Measurements from ENCODE around the gene PSMD4. TPM values are rescaled to one million over a fixed set of nuclear protein-coding genes. Genes with fewer than 3 reads are reported as not detected.
A peak's percentile ranks its signal among the peaks of the same experiment; 100 is the strongest.

The PSMD4 gene
- total and polyA plus RNA-seq, 4 donors = 96.9 to 212 (median 178) TPM

DNA sequence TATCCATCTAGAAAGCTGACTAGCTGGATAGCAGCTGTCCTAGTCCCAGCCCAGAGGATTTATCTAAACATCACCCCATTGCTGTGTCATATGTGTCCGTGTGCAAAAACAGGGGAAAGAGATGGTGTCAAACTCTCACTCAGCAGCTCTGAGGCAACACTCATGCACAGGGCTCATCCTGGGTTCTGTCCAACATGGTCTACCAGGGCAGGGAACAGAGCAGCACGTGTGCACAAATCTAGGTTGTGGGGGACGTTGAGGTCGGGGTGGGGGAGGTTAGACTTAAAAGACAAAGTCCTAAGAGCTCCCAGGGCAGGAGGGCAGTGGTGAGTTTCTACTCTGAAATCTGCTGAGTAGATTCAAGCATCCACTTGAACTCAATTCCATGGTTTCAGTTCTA lies 56.5 kb downstream of the PSMD4 start:
- Histone ChIP-seq H3K27ac (ENCODE audit: low read depth in 1 of 2, low read length in 1 of 2) (peak overlapping the region; percentile 24 to 85), H3K36me3 (ENCODE audit: control insufficient read depth in 4 of 4, insufficient read depth in 4 of 4, low read length in 4 of 4) (peaks cover 21 to 72% (median 57%) of the 10 kb centered on the region in 4 donors)

DNA sequence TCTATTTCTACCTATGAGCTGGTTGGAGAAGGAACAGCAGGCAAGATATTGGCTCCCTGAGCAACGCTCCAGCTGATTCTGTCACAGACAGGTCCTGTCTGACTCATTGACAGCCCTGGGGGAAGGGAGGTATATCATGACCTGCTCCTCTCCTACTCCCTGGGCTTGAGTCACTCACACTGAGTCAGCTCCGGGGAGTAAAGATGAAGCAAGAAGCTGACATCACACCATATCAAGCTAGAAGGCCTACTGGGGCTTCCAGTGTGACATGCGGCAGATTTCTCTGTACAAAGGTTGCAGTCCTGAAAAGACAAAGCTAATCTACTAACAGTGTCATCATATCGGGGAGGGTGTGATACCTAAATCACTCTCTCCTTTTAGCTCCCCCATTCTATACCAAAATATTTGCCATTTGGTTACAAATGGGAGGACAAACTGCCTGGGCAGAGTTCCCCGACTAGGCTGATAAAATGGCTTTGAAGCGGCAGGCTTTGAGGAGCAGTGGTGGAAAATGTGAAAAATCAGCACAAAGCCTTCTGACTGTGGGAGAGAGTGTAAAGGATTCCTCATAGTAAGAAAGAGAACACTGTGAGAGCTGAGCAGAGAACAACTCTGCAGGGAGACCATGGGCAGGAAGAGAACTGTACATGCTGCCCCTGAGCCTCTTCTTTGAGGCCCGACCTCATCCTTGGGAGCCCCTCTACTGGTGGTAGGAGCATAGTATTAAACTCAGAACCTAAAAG lies 57.2 kb downstream of the PSMD4 start:
- H3K4me1 ChIP-seq (ENCODE audit: control insufficient read depth in 5 of 5, insufficient read depth in 5 of 5, low read length in 5 of 5) = peaks cover 0 to 33% (median 13%) of the 10 kb centered on the region in 5 donors
- ATAC-seq (ENCODE audit: insufficient read depth, low FRiP score) = peak; percentile 91
- WGBS, 2 donors = 63 to 78% methylated on average over 7 of the region's 7 CpGs

More for the DNA sequence above, 56.5 kb downstream of the PSMD4 start:
- Histone ChIP-seq H3K4me3 (no peak overlapping the region), H3K4me1 (ENCODE audit: control insufficient read depth in 5 of 5, insufficient read depth in 5 of 5, low read length in 5 of 5) (peaks cover 0 to 33% (median 13%) of the 10 kb centered on the region in 5 donors), H3K9ac (ENCODE audit: insufficient read depth in 1 of 2, low read length in 2 of 2) (no peak overlapping the region), H3K27me3 (ENCODE audit: control insufficient read depth in 3 of 3, insufficient read depth in 3 of 3, low read length in 2 of 3) (no peaks in the 10 kb centered on the region), H3K9me3 (ENCODE audit: control insufficient read depth in 4 of 4, insufficient read depth in 3 of 4, low read length in 3 of 4) (no peaks in the 10 kb centered on the region)
- TF ChIP-seq, protein P1, sequence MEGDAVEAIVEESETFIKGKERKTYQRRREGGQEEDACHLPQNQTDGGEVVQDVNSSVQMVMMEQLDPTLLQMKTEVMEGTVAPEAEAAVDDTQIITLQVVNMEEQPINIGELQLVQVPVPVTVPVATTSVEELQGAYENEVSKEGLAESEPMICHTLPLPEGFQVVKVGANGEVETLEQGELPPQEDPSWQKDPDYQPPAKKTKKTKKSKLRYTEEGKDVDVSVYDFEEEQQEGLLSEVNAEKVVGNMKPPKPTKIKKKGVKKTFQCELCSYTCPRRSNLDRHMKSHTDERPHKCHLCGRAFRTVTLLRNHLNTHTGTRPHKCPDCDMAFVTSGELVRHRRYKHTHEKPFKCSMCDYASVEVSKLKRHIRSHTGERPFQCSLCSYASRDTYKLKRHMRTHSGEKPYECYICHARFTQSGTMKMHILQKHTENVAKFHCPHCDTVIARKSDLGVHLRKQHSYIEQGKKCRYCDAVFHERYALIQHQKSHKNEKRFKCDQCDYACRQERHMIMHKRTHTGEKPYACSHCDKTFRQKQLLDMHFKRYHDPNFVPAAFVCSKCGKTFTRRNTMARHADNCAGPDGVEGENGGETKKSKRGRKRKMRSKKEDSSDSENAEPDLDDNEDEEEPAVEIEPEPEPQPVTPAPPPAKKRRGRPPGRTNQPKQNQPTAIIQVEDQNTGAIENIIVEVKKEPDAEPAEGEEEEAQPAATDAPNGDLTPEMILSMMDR (IDR thresholded peaks at IDR 0.05; ENCODE audit: control extremely low read depth, extremely low read depth) = no peak
- 64 to 89% methylated on average over 4 of the region's 4 CpGs for WGBS, 2 donors
- DNase-seq (no peak), ATAC-seq (ENCODE audit: insufficient read depth, low FRiP score) (no peak)

DNA sequence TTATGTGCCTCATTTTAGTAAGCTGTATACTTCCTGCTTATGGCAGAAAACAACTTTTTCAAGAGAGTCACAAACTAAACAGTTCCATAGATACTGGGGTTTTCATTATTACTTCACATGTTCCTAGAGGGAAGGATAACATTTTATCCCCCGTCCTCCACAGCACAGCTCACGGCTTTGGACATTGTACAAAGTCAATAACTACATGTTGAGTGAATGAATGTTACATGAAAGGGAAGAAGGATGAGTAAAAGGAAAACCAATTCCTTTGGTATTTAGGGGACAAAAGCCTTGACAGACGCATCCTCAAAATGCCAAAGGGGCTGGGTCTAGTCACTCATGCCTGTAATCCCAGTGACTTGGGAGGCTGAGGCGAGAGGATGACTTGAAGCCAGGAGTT lies 57.9 kb downstream of the PSMD4 start:
- WGBS, 2 donors = 93 to 97% methylated on average over 4 of the region's 4 CpGs
- Histone ChIP-seq H3K9ac (ENCODE audit: insufficient read depth in 1 of 2, low read length in 2 of 2) (no peak overlapping the region), H3K9me3 (ENCODE audit: control insufficient read depth in 4 of 4, insufficient read depth in 3 of 4, low read length in 3 of 4) (no peaks in the 10 kb centered on the region), H3K36me3 (ENCODE audit: control insufficient read depth in 4 of 4, insufficient read depth in 4 of 4, low read length in 4 of 4) (peaks cover 7 to 68% (median 52%) of the 10 kb centered on the region in 4 donors), H3K4me1 (ENCODE audit: control insufficient read depth in 5 of 5, insufficient read depth in 5 of 5, low read length in 5 of 5) (peaks cover 0 to 33% (median 13%) of the 10 kb centered on the region in 5 donors), H3K27me3 (ENCODE audit: control insufficient read depth in 3 of 3, insufficient read depth in 3 of 3, low read length in 2 of 3) (no peaks in the 10 kb centered on the region), H3K4me3 (no peak overlapping the region), H3K27ac (ENCODE audit: low read depth in 1 of 2, low read length in 1 of 2) (peak overlapping the region in 1 of 2 donors; percentile 88)
- ATAC-seq (ENCODE audit: insufficient read depth, low FRiP score) = no peak
- no peak for DNase-seq
- TF ChIP-seq, protein P1 (IDR thresholded peaks at IDR 0.05; ENCODE audit: control extremely low read depth, extremely low read depth) = no peak

More for the DNA sequence above, 57.2 kb downstream of the PSMD4 start:
- no peak for DNase-seq
- Histone ChIP-seq H3K27ac (ENCODE audit: low read depth in 1 of 2, low read length in 1 of 2) (peak overlapping the region; percentile 73 to 88), H3K9ac (ENCODE audit: insufficient read depth in 1 of 2, low read length in 2 of 2) (no peak overlapping the region), H3K4me3 (no peak overlapping the region), H3K27me3 (ENCODE audit: control insufficient read depth in 3 of 3, insufficient read depth in 3 of 3, low read length in 2 of 3) (no peaks in the 10 kb centered on the region), H3K9me3 (ENCODE audit: control insufficient read depth in 4 of 4, insufficient read depth in 3 of 4, low read length in 3 of 4) (no peaks in the 10 kb centered on the region), H3K36me3 (ENCODE audit: control insufficient read depth in 4 of 4, insufficient read depth in 4 of 4, low read length in 4 of 4) (peaks cover 13 to 70% (median 54%) of the 10 kb centered on the region in 4 donors)
- TF ChIP-seq, protein P1 (IDR thresholded peaks at IDR 0.05; ENCODE audit: control extremely low read depth, extremely low read depth) = no peak

Measured in lung (tissue), 12 donors.